HG02571 (cell line): ENCODE data around the gene OR10J4.
"Not testable (repeated sequence)": the region's sequence is repeated elsewhere in the genome, so short reads cannot be mapped to it uniquely, and the experiment has no call there.

Experiments used
- ATAC-seq: cut with Tn5 transposase; IDR thresholded peaks from one replicate; pipeline ENCODE4 v1.9.1; 2021; ENCODE audit warnings: mild to moderate bottlenecking, moderate library complexity; ENCODE audit not compliant: unreplicated experiment

The OR10J4 gene

GRCh38 chr1:159431904-159432303 is at the start of gene OR10J4:
Gene OR10J4, plus strand, starts transcription at chr1:159432204.
- no peak for ATAC-seq

GRCh38 chr1:159406821-159407220 is 25.2 kb upstream of the OR10J4 start:
- no peak for ATAC-seq

- no peak for ATAC-seq
These were observed 23.1 kb upstream of the OR10J4 start for GRCh38 chr1:159408862-159409400.

GRCh38 chr1:159421821-159422220 is 10.2 kb upstream of the OR10J4 start:
- ATAC-seq, result no peak

GRCh38 chr1:159428536-159428935 is 3.5 kb upstream of the OR10J4 start:
- ATAC-seq, result no peak

GRCh38 chr1:159429074-159429861 is 2.7 kb upstream of the OR10J4 start:
- ATAC-seq, result no peak

GRCh38 chr1:159430985-159431384 is 1.0 kb upstream of the OR10J4 start:
- no peak for ATAC-seq

- no peak for ATAC-seq
These were observed 4.5 kb downstream of the OR10J4 start for GRCh38 chr1:159436469-159436868.

GRCh38 chr1:159439422-159439821 is 7.4 kb downstream of the OR10J4 start, which contains the start of gene OR10J1:
Gene OR10J1, plus strand, starts transcription at chr1:159439722. Its CDS starts 70 bp downstream, at chr1:159439792.
- ATAC-seq, result no peak

GRCh38 chr1:159441360-159441759 is 9.4 kb downstream of the OR10J4 start:
- ATAC-seq, result no peak

GRCh38 chr1:159442428-159442827 is 10.4 kb downstream of the OR10J4 start:
- ATAC-seq, result no peak

- ATAC-seq, result no peak
These were observed 11.2 kb downstream of the OR10J4 start for GRCh38 chr1:159443066-159443750.

- no peak for ATAC-seq
These were observed 12.5 kb downstream of the OR10J4 start for GRCh38 chr1:159444511-159444910.

- ATAC-seq, result no peak
These were observed 16.2 kb downstream of the OR10J4 start for GRCh38 chr1:159448181-159448580.

- ATAC-seq, result not testable (repeated sequence)
These were observed 17.6 kb downstream of the OR10J4 start for GRCh38 chr1:159449605-159450004.

- ATAC-seq, result no peak
These were observed 27.5 kb downstream of the OR10J4 start for GRCh38 chr1:159459551-159459950.

- no peak for ATAC-seq
These were observed 33.2 kb downstream of the OR10J4 start for GRCh38 chr1:159465191-159465603.

- no peak for ATAC-seq
These were observed 36.3 kb downstream of the OR10J4 start for GRCh38 chr1:159468321-159468720.

- no peak for ATAC-seq
These were observed 38.0 kb downstream of the OR10J4 start for GRCh38 chr1:159469921-159470533.

- no peak for ATAC-seq
These were observed 41.3 kb downstream of the OR10J4 start for GRCh38 chr1:159473335-159473734.

- no peak for ATAC-seq
These were observed 42.9 kb downstream of the OR10J4 start for GRCh38 chr1:159474926-159475325.
